HG02943 (cell line): Measurements from ENCODE around the gene HCST.

Source experiments
- ATAC-seq: cut with Tn5 transposase; IDR thresholded peaks from one replicate; pipeline ENCODE4 v1.9.1; 2021; ENCODE audit warnings: mild to moderate bottlenecking, low read depth, moderate library complexity; ENCODE audit not compliant: unreplicated experiment

HCST gene

GRCh38 chr19:35935911-35936737, 33.8 kb downstream of the HCST start, which contains the start of gene LRFN3:
Gene LRFN3, plus strand, starts transcription at chr19:35936374. Its CDS starts 3,052 bp downstream, at chr19:35939426.
- no peak for ATAC-seq

- ATAC-seq: no peak
Observed at GRCh38 chr19:35936738-35937268, 34.5 kb downstream of the HCST start.

GRCh38 chr19:35937345-35938281, 35.3 kb downstream of the HCST start:
- no peak for ATAC-seq

GRCh38 chr19:35938282-35939224, 36.2 kb downstream of the HCST start:
- no peak for ATAC-seq

GRCh38 chr19:35939307-35940077, 37.2 kb downstream of the HCST start:
- no peak for ATAC-seq

GRCh38 chr19:35940078-35940775, 37.9 kb downstream of the HCST start:
- no peak for ATAC-seq

GRCh38 chr19:35940839-35941238, 38.5 kb downstream of the HCST start:
- no peak for ATAC-seq

- ATAC-seq: no peak
Observed at GRCh38 chr19:35942235-35942634, 39.9 kb downstream of the HCST start.

GRCh38 chr19:35943321-35944301, 41.3 kb downstream of the HCST start:
- ATAC-seq: no peak

GRCh38 chr19:35944556-35944955, 42.2 kb downstream of the HCST start:
- no peak for ATAC-seq

GRCh38 chr19:35945121-35945790, 42.9 kb downstream of the HCST start:
- no peak for ATAC-seq

GRCh38 chr19:35946203-35946602, 43.9 kb downstream of the HCST start:
- no peak for ATAC-seq

- ATAC-seq: no peak
Observed at GRCh38 chr19:35949131-35949530, 46.8 kb downstream of the HCST start.
